ENCODE measurements around the gene ATP11A. TPM values are rescaled to one million over a fixed set of nuclear protein-coding genes. Genes with fewer than 3 reads are reported as not detected.

The ATP11A gene
- total RNA-seq, 4 donors from 2014 or later, result 32.1 to 83.6 (median 46.2) TPM

DNA sequence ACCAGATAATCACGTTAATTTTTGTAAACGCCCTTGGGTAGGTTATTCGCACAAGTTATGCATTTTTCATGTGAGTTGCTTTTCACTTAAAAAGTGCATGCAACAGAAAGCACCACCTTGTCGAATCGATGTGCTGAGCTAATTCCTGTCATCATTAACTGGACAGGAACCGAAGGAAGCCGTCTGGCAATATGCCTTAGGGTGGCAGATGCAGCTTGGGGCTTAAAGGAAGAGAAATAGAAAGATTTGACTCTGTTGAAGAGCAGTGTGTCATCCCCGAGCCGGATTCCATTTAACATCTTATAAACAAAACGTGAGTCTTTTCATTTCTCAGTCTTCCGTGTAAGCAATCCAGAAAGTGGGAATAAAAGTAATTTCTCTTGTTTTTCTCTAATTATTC, 70.0 kb downstream of the ATP11A start:
- H3K4me3 ChIP-seq (replicated peaks in 1 of 3), result no peak overlapping the region
- no peak for TF ChIP-seq POLR2A (IDR thresholded peaks at IDR 0.05)
- TF ChIP-seq, protein P1, sequence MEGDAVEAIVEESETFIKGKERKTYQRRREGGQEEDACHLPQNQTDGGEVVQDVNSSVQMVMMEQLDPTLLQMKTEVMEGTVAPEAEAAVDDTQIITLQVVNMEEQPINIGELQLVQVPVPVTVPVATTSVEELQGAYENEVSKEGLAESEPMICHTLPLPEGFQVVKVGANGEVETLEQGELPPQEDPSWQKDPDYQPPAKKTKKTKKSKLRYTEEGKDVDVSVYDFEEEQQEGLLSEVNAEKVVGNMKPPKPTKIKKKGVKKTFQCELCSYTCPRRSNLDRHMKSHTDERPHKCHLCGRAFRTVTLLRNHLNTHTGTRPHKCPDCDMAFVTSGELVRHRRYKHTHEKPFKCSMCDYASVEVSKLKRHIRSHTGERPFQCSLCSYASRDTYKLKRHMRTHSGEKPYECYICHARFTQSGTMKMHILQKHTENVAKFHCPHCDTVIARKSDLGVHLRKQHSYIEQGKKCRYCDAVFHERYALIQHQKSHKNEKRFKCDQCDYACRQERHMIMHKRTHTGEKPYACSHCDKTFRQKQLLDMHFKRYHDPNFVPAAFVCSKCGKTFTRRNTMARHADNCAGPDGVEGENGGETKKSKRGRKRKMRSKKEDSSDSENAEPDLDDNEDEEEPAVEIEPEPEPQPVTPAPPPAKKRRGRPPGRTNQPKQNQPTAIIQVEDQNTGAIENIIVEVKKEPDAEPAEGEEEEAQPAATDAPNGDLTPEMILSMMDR (IDR thresholded peaks at IDR 0.05), result no peak
- no peaks in the 10 kb centered on the region for H3K36me3 ChIP-seq
- H3K27ac ChIP-seq, result no peak overlapping the region
- H3K9me3 ChIP-seq, result no peaks in the 10 kb centered on the region
- intact Hi-C loops (cut with DNase I), result no loop called here
- H3K4me1 ChIP-seq, result peaks cover 5 to 15% of the 10 kb centered on the region in 2 donors
- H3K27me3 ChIP-seq, result no peaks in the 10 kb centered on the region
- DNase-seq, result no peak
- WGBS, 2 donors, result 83 to 89% methylated on average over 11 of the region's 11 CpGs

DNA sequence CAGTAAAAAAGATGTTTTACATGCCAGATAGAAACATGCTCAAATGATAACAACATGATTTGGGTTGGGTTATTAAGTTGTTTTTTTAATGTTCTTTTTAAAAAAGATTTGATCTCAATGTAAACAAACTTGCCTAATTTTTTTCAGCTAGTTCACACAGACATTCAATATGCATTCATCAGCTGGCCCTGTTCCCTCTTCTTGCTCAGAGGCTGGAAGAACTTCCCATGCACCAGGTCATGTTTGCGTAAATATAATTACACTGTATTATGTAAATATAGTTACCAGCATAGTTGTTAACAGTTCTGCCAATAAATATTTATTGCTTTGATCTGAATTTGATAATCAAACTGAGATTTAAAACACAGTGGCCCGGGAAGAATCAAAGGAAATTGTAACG, 70.6 kb downstream of the ATP11A start:
- Histone ChIP-seq H3K36me3 (no peaks in the 10 kb centered on the region), H3K27me3 (no peaks in the 10 kb centered on the region), H3K9me3 (no peaks in the 10 kb centered on the region), H3K4me3 (replicated peaks in 1 of 3) (no peak overlapping the region), H3K4me1 (peaks cover 11 to 21% of the 10 kb centered on the region in 2 donors), H3K27ac (no peak overlapping the region)
- intact Hi-C loops (cut with DNase I), result no loop called here
- 79 to 84% methylated on average over 3 of the region's 3 CpGs for WGBS, 2 donors
- no peak for TF ChIP-seq POLR2A (IDR thresholded peaks at IDR 0.05)
- TF ChIP-seq, protein P1 (IDR thresholded peaks at IDR 0.05), result no peak
- no peak for DNase-seq

DNA sequence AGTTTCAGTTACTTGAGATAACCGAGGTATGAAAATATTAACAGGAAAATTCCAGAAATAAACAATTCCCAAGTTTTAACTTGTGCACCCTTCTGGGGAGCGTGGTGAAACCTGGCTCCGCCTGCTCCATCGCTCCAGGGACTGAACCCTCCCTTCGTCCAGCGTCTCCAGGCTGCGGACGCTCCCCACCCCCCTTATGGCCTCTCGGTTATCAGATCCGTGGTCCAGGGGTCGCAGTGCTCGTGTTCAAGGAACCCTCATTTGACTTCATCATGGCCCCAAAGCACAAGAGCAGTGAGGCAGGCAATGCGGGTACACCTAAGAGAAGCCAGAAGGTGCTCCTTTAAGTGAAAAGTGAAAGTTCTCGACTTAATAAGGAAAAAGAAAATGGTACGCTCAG, 71.1 kb downstream of the ATP11A start:
- Histone ChIP-seq H3K27ac (no peak overlapping the region), H3K4me1 (peaks cover 11 to 22% of the 10 kb centered on the region in 2 donors), H3K9me3 (no peaks in the 10 kb centered on the region), H3K36me3 (no peaks in the 10 kb centered on the region), H3K4me3 (replicated peaks in 1 of 3) (no peak overlapping the region), H3K27me3 (no peaks in the 10 kb centered on the region)
- no peak for DNase-seq
- no peak for TF ChIP-seq POLR2A (IDR thresholded peaks at IDR 0.05)
- TF ChIP-seq, protein P1 (IDR thresholded peaks at IDR 0.05), result no peak
- 73 to 77% methylated on average over 15 of the region's 15 CpGs for WGBS, 2 donors
- intact Hi-C loops (cut with DNase I), result no loop called here

DNA sequence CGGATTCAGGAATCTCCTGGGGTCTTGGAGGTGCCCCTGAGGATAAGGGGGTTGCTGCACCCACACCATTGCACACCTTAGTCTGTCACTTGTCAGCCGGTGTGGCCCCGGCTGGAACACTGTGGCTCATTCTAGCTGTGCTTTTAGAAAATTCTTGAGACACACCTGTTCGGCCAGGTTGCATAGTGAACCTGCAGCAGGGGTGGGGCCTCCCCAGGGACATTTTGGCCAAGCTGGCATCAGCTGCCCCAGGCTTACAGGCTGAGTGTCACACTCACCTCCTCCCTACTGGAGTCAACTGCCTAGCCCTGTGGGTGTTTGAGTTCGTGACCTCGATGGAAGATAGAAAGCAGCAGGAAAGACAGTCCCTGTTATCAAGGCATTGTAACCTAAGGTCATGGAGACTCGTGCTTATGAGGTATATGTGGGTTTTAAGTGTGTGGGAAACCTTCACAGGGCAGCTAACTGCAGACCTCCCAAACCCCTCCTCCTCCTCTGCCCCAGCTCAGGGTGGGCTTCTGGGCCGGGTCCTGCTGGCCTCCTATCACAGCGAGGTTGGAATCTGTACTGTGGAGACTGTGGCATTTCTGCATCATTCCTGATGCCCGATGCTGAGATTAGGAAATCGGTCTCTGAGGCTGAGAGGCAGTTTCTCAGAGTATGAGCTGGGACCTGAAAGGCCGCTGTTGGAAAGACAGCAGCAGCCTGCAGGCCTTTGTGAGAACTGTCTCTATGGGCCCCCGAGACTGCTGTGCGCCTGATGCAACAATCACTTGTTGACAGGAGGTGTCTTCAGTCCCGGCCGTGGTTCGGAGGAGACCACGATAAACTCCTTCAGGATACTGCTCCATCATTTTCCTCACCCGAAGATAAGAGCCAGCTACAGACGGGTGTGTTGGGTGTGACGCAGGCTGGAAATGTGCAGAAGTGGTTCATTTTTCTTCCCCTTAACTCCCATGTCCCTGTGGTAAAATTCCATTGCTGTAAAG, 72.2 kb downstream of the ATP11A start:
- 78 to 85% methylated on average over 18 to 21 of the region's 21 CpGs for WGBS, 2 donors
- no peaks in the 10 kb centered on the region for H3K9me3 ChIP-seq
- TF ChIP-seq, protein P1 (IDR thresholded peaks at IDR 0.05), result no peak
- TF ChIP-seq POLR2A (IDR thresholded peaks at IDR 0.05), result no peak
- H3K4me3 ChIP-seq (replicated peaks in 1 of 3), result no peak overlapping the region
- peak; percentile 57 to 60 for DNase-seq
- H3K27me3 ChIP-seq, result no peaks in the 10 kb centered on the region
- no peaks in the 10 kb centered on the region for H3K36me3 ChIP-seq
- no peak overlapping the region for H3K27ac ChIP-seq
- intact Hi-C loops (cut with DNase I), result no loop called here
- H3K4me1 ChIP-seq, result peaks cover 11 to 22% of the 10 kb centered on the region in 2 donors

DNA sequence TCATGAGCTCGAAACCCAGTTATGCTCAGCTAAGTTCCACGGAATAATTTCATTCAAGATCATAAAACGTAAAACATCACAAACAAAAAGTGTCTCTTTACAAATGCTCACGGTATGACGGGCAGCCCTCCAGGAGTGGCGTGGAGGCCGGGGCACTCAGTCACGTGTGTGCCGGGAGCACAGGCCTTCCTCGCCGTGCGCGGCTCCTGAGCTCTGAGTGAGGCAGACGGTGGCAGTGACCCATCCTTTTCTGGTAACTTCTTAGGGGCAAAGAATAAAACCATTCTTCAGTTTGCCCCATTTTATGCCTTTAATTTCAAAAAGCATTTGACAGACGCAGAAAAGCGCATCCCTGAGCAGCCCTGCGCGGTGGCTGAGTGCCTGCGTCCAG, 72.8 kb downstream of the ATP11A start:
- TF ChIP-seq, protein P1 (IDR thresholded peaks at IDR 0.05), result no peak
- TF ChIP-seq POLR2A (IDR thresholded peaks at IDR 0.05), result no peak
- whole genome bisulfite sequencing, 2 donors, result 92 to 95% methylated on average over 19 of the region's 19 CpGs
- Histone ChIP-seq H3K27me3 (no peaks in the 10 kb centered on the region), H3K9me3 (no peaks in the 10 kb centered on the region), H3K4me3 (replicated peaks in 1 of 3) (no peak overlapping the region), H3K4me1 (peaks cover 11 to 22% of the 10 kb centered on the region in 2 donors), H3K36me3 (no peaks in the 10 kb centered on the region), H3K27ac (no peak overlapping the region)
- intact Hi-C loops (cut with DNase I), result no loop called here
- DNase-seq, result no peak

All from thyroid gland (tissue), 4 donors.